ENCODE data around the gene GBF1.

GBF1 gene

DNA sequence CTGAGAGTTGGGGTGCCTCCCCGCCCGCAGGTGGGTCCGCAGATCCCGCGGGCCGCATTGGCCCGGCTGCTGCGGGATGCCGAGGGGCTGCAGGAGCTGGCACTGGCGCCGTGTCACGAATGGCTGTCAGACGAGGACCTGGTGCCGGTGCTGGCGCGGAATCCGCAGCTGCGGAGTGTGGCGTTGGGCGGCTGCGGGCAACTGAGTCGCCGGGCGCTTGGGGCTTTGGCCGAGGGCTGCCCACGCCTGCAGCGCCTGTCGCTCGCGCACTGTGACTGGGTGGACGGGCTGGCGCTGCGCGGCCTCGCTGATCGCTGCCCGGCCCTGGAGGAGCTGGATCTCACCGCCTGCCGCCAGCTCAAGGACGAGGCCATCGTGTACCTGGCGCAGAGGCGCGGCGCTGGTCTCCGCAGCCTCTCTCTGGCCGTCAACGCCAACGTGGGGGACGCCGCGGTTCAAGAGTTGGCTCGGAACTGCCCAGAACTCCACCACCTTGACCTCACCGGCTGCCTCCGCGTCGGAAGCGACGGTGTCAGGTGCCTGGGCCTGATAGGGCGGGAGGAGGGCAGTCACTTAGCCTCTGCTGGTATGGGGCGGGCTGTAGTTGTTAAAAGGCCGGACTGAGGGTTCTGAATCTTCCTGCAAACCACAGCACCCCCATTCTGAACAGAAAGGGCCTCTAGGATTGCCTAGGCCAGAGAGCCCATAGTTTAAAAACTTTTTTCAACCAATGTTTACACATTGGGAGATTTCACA, 176.6 kb downstream of the GBF1 start:
- TF ChIP-seq, protein P1, sequence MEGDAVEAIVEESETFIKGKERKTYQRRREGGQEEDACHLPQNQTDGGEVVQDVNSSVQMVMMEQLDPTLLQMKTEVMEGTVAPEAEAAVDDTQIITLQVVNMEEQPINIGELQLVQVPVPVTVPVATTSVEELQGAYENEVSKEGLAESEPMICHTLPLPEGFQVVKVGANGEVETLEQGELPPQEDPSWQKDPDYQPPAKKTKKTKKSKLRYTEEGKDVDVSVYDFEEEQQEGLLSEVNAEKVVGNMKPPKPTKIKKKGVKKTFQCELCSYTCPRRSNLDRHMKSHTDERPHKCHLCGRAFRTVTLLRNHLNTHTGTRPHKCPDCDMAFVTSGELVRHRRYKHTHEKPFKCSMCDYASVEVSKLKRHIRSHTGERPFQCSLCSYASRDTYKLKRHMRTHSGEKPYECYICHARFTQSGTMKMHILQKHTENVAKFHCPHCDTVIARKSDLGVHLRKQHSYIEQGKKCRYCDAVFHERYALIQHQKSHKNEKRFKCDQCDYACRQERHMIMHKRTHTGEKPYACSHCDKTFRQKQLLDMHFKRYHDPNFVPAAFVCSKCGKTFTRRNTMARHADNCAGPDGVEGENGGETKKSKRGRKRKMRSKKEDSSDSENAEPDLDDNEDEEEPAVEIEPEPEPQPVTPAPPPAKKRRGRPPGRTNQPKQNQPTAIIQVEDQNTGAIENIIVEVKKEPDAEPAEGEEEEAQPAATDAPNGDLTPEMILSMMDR (IDR thresholded peaks at IDR 0.05): no peak

DNA sequence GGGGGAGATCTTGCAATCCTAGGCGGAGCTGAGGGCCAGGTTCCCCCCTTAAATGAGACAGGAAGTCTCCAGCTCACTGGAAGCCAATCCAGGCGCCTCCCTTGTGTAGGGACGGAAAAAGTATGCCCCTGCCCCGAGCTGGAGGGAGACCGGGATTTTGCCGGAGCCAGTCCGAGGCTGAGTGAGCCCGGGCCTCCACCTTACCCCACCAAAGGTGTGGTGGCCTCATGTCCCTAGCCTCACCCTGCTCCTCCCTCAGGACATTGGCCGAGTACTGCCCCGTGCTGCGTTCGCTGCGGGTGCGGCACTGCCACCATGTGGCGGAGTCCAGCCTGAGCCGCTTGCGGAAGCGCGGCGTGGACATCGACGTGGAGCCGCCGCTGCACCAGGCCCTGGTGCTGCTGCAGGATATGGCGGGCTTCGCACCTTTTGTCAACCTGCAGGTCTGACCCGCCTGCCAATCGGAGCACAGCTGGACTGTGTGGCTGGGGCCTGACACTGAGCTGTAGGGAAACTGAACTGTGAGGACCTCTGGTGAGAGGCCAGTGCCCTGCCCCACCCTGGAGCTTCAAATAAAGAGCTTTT, 177.3 kb downstream of the GBF1 start:
- TF ChIP-seq, protein P1 (IDR thresholded peaks at IDR 0.05): peak; percentile 90

DNA sequence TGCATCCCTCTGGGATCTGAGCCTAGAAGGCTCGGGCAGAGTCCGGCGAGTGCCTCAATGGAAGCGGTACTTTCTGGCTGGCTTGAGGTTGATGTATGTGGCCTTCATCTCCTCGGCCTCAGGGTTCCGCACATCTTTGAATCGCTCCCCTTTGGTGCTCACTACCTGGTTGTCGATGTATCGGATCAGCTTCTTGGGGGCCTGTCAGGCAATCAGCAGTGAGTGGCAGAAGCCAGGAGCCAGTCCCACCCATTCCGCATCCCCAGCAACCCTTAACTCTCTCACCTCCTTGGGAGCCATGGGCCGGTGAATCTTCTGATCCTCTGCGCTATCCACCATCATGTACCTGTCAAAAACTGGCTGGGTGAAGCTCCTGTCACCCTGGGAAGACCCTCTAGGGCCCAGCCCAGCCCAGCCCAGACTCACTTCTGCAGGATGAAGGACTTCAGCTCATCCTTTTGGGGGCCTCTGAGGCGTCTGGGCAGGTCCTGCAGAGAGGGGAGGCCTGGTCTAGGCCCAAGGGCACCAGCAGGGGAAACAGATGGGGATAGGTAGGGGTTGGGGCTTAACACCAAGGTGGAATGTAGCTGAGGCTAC, 178.1 kb downstream of the GBF1 start:
- TF ChIP-seq, protein P1 (IDR thresholded peaks at IDR 0.05): no peak

DNA sequence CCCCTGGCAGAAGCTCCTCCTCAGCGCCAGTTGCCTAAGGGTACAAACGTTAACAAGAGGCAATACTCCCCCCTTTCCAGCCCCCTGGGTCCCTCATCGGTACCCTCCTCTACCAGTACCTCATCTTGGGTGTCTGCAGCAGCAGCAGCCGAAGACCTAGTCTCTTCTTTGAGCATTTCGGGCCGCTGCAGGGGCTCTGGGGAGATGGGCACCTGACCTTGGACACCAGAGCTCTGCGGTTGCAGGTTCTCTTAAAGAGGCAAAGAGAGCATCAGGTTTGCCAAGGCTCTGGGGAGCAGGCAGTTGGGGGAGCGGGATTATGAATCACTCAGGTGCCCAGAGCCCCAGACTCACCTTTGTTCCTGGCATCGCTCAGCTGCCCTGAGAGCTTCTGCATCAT, 178.8 kb downstream of the GBF1 start:
- TF ChIP-seq, protein P1 (IDR thresholded peaks at IDR 0.05): no peak

DNA sequence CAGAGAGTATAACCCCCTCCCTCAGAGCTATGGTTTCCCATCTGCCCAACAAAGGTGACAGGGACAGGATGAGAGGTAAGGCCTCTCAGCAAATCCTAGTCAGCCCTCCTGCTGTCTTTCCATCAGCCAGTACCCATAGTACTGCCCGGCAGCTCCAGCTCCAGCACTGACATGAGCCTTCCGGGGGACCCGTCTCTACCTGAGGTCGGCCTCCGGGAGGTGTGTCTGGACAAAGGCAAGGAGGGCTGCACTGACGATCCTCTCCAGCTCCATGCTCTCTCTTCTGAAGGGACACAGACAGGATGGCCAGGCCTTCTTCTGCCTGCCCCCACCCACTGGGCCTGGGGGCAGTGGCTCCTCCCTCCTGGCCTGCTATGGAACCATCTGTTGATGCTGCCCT, 179.6 kb downstream of the GBF1 start:
- TF ChIP-seq, protein P1 (IDR thresholded peaks at IDR 0.05): no peak

DNA sequence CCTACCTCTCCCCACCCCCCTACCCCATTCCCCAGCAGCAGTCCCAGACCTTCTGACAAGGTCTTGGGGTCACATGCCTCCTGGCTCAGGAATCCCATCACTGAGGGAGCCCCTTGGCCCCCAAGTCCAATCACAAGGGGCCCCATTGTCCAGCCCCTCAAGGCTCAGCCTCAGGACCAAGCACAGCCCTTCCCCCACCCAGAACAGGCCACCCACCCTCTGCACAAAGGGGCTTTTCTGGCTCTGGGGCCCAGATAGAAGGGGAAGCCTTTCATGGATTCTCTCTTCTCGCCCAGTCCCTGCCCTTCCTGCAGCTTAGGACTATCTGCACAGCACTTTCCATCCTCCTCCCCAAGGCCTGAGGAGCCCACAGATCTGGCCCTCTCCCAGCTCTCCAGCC, 180.1 kb downstream of the GBF1 start:
- TF ChIP-seq, protein P1 (IDR thresholded peaks at IDR 0.05): no peak

DNA sequence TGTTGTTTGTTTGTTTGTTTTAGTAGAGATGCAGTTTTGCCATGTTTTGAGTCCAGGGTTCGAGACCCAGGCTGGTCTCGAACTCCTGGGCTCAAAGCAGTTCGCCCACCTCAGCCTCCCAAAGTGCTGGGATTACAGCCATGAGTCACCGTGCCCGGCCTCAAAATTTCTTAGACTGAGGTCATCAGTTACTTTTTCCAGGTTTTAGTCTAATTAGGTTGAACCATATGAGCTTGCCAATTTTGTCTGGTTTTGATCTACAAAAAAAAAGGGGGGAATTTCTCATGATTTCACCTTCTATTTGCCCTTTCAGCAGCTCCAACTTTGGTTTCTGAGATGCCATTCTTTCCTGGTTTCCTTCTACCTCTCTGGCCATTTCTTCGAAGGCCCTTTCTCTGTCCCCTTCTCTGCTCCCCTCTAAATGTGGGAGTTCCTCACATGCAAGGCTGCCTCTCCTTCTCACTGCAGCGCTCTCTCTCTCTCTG, 181.5 kb downstream of the GBF1 start:
- TF ChIP-seq, protein P1 (IDR thresholded peaks at IDR 0.05): no peak
